Muscle layer of colon (tissue), 2 donors: ENCODE measurements around the gene MFAP4.

Source experiments
- H3K27ac ChIP-seq: one replicate; pipeline ENCODE4 v1.7.0; 2013; ENCODE audit warnings: low read depth, mild to moderate bottlenecking, low read length, moderate library complexity
- H3K27me3 ChIP-seq, 2 donors: one replicate each; pipeline ENCODE4 v1.7.0; 2013; ENCODE audit warnings: low read length in 2 of 2, mild to moderate bottlenecking in 2 of 2; ENCODE audit not compliant: insufficient read depth in 2 of 2, control insufficient read depth in 1 of 2
- H3K36me3 ChIP-seq: one replicate; pipeline ENCODE4 v1.7.0; 2013; ENCODE audit warnings: mild to moderate bottlenecking, low read length; ENCODE audit not compliant: insufficient read depth
- H3K4me1 ChIP-seq: one replicate; pipeline ENCODE4 v1.7.0; 2013; ENCODE audit warnings: mild to moderate bottlenecking, low read length; ENCODE audit not compliant: insufficient read depth
- H3K4me3 ChIP-seq, 2 donors: one replicate each; pipeline ENCODE4 v1.7.0; 2013; ENCODE audit warnings: low read length in 2 of 2, low read depth in 1 of 2, mild to moderate bottlenecking in 1 of 2, moderate library complexity in 1 of 2
- H3K9ac ChIP-seq: one replicate; pipeline ENCODE4 v1.7.0; 2013; ENCODE audit warnings: low read length
- H3K9me3 ChIP-seq: one replicate; pipeline ENCODE4 v1.7.0; 2013; ENCODE audit warnings: mild to moderate bottlenecking, low read length
- donor health status: abdominal sarcoma.
- donor health status: Adenocarcinoma of cecum.

Gene MFAP4, protein sequence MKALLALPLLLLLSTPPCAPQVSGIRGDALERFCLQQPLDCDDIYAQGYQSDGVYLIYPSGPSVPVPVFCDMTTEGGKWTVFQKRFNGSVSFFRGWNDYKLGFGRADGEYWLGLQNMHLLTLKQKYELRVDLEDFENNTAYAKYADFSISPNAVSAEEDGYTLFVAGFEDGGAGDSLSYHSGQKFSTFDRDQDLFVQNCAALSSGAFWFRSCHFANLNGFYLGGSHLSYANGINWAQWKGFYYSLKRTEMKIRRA

DNA sequence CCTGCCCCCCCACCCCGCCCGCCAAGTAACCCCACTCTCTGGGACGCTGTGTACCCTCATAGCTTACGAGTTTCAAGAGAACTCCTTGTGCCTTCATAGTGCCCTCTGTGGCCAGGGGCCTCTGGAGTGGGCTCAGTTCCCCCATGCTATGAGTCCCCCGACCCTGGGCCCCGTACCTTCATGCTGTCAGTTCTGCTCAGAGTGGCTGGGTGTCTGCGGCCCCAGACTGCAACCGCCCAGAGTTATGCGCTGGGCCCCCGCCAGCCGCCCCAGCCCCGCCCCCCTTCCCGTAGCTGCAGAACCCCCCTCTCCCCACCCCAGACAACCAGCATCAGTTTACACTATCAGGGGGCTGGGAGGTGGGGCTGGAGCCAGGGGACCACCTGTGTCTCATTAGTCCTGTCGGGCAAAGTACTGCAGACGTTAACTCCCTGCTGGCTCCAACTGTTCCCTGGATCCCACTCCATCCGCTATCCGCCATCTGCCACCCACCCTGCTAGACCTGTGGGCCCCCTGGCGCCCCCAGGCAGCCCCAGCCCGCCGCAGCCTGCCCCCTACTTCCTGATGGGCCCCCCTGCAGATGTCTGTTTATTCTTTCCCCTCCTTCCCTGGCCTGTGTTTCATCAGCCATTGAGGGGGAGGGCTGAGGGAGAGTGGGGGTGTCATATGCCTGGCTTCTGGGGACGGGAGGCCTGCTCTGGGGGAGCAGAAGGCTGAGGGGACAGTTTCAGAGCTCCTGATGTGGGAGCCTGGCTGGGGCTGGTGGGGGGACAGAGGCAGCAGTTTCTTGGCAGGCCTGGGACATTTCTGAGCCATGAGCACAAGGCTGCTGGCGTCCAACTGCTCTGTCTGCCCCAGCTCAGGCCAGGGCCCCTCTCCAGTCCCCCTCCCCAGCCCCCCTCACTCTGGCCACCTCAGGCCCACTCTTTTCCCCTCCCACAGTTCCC is at the start of gene MFAP4:
MFAP4 (minus strand) TSS at position 217 of the 947 bp plus-strand sequence; CDS start at position 182, 35 bp downstream.
- H3K9me3 ChIP-seq = no peaks in the 10 kb centered on the region
- H3K4me1 ChIP-seq = peaks cover 67% of the 10 kb centered on the region
- peaks cover 17% of the 10 kb centered on the region for H3K36me3 ChIP-seq
- peak within 1 kb of the TSS; percentile 55 for H3K9ac ChIP-seq
- H3K4me3 ChIP-seq = peak within 1 kb of the TSS; percentile 60 to 69
- peak within 1 kb of the TSS; percentile 100 for H3K27ac ChIP-seq
- H3K27me3 ChIP-seq = no peaks in the 10 kb centered on the region

DNA sequence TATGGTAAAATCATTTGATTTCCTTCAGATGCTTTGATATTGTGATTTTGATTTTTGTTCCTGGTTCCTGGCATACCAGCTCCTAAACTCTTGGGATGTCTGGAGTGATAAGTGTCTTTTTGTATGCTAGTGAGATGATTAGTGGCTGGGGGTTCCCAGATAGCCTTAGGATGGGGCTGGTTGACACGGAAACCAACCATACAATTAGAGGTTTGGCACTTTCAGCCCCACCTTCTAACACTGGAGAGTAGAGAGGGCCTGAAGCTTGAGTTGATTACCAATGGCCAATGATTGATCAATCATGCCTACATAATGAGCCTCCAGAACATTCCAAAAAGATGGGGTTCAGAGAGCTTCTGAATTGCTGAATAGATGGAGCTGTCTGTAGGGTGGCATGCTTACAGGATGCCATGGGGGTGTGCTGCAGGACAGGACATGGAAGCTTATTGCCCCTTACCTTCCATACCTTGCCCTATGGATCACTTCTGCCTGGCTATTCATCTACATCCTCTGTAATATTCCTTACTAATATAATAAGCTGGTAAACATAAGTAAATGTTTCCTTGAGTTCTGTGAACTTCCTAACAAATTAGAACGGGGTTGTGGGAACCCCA is 46.8 kb upstream of the MFAP4 start:
- Histone ChIP-seq H3K36me3 (no peaks in the 10 kb centered on the region), H3K9me3 (no peaks in the 10 kb centered on the region), H3K27ac (no peak overlapping the region), H3K27me3 (no peaks in the 10 kb centered on the region), H3K4me3 (no peak overlapping the region), H3K9ac (no peak overlapping the region), H3K4me1 (no peaks in the 10 kb centered on the region)

DNA sequence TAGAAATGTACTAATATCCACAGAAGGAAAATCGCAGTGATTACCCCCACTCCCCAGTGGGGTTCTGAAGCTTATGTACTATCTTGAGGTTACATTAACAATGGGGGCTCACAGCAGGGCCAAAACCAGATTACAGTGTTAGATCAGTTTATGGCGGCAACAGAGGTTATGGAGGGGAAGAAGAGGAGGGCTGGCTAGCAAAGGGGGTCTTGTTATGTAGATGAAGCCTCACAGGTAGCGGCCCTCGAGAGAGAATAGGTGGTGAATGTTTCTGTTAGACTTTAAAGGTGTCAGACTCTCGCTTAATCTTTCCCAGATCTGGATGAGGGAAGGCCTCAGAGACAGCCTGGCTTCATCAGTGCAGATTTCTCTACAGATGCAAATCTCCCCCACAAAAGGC is 46.3 kb upstream of the MFAP4 start:
- Histone ChIP-seq H3K27me3 (no peaks in the 10 kb centered on the region), H3K36me3 (no peaks in the 10 kb centered on the region), H3K9ac (no peak overlapping the region), H3K4me3 (no peak overlapping the region), H3K9me3 (no peaks in the 10 kb centered on the region), H3K4me1 (no peaks in the 10 kb centered on the region), H3K27ac (no peak overlapping the region)

DNA sequence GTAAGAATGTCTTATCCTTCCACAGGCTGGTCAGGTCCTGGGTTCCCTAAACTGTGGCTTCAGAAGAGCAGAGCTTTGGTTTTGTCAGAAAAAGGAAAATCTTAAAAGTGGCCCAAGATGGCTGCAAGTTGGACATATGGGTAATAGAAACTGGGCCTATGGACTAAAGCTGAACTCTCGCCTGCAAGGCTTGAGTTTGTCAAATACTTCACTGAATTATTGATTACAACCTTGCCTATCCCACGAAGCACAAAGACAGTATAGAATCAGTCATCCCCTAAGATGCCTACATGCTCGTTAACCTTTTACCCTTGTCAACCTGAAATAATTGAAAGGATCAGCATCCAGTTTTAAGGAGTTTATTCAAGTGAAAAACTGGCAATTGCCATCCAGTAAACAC is 44.7 kb upstream of the MFAP4 start:
- H3K36me3 ChIP-seq = no peaks in the 10 kb centered on the region
- H3K9me3 ChIP-seq = no peaks in the 10 kb centered on the region
- H3K27ac ChIP-seq = no peak overlapping the region
- peaks cover under 1% of the 10 kb centered on the region for H3K4me1 ChIP-seq
- no peaks in the 10 kb centered on the region for H3K27me3 ChIP-seq
- no peak overlapping the region for H3K4me3 ChIP-seq
- H3K9ac ChIP-seq = no peak overlapping the region

DNA sequence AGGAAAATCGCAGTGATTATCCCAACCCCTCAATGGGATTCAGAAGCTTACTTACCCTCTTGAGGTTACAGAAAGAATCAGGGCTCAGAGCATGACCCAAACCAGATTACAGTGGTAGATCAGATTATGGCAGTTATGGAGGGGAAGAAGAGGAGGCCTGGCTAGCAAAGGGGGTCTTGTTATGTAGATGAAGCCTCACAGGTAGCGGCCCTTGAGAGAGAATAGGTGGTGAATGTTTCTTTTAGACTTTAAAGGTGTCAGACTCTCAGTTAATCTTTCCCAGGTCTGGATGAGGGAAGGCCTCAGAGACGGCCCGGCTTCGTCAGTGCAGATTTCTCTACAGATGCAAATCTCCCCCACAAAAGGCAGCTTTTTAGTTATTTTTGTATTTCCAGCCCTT is 39.6 kb upstream of the MFAP4 start:
- Histone ChIP-seq H3K9ac (no peak overlapping the region), H3K9me3 (no peaks in the 10 kb centered on the region), H3K36me3 (no peaks in the 10 kb centered on the region), H3K27me3 (no peaks in the 10 kb centered on the region), H3K27ac (no peak overlapping the region), H3K4me3 (no peak overlapping the region), H3K4me1 (peaks cover 22% of the 10 kb centered on the region)

DNA sequence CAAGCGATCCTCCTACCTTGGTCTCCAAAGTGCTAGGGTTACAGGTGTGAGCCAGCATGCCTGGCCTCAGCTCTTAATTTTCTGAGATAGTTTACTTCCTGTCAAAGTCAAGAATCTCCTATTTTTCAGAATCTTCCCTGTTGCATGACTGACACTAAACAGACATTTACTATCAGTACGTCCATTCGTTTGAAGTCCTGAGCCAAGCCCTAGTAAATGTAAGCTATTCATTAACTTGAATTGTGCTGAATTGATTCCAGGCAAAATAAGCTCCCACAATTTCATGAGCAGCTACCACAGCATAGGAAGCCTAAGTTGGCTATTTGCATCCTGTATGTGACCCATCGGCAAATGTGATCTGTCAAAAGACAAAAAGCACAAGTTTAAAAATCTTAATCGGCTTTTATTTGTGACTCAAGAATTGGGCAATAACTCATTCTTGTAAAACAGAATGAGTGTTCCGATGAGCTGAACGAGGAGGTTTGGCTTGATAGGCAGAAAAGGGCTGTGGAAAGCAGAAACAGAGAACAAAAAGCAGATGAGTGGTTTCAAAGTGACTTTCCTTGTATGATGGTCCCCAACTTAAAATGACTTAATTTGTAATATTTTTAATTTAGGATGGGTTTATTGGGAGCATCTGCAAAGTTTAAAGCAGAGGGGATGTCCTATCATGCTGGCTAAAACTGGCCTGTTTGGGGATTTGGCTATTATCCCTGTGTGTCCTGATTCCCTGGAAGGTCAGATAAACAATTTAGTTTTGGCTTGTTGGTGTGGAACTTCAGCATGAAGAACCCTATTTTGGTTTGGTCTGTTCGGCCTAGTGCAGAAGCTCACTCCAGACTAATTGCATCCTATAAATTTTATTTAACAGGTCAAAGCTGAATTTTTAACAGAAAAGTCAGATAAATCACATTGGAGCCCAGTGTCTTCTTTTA is 38.2 kb upstream of the MFAP4 start:
- H3K9me3 ChIP-seq = no peaks in the 10 kb centered on the region
- no peak overlapping the region for H3K9ac ChIP-seq
- H3K36me3 ChIP-seq = no peaks in the 10 kb centered on the region
- no peaks in the 10 kb centered on the region for H3K27me3 ChIP-seq
- no peak overlapping the region for H3K27ac ChIP-seq
- no peak overlapping the region for H3K4me3 ChIP-seq
- H3K4me1 ChIP-seq = peaks cover 22% of the 10 kb centered on the region

DNA sequence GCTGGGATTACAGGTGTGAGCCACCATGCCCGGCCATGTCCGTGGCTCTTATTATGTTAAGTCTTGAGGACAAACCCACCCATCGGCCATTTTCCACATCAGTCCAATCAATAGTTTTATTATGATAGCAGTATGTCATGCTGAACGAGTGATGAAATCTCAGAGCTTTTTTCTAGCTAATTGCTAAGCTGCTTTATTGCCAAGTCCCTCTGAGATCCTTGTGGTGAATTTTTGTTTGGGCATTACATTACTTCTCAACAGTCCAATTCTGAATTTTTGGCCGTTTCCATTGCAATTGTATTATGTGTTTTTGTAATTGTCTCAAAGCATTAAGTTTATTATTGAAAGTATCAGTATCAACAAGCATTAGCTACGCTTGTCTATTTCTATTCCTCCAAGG is 34.9 kb upstream of the MFAP4 start:
- no peak overlapping the region for H3K4me3 ChIP-seq
- no peak overlapping the region for H3K27ac ChIP-seq
- H3K9ac ChIP-seq = no peak overlapping the region
- no peaks in the 10 kb centered on the region for H3K9me3 ChIP-seq
- H3K4me1 ChIP-seq = peaks cover 22% of the 10 kb centered on the region
- H3K27me3 ChIP-seq = no peaks in the 10 kb centered on the region
- H3K36me3 ChIP-seq = no peaks in the 10 kb centered on the region

DNA sequence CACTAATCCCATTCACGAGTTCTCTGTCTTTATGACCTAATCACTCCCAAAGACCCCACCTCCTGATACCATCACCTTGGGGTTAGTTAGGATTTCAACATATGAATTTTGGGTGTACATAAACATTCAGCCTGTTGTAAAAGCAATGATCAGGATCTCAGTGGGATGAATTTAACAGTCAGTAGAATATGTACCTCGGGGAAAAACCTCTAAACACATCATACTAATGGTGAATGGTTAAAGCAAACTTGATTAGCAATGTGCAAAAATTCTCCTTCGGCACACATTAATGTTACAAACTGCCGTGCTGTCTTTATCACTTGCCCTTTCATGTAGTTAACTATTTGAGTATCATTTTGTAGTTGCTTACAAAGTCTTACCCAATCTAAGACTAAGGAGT is 34.2 kb upstream of the MFAP4 start:
- Histone ChIP-seq H3K27ac (no peak overlapping the region), H3K36me3 (no peaks in the 10 kb centered on the region), H3K4me3 (no peak overlapping the region), H3K4me1 (peaks cover 17% of the 10 kb centered on the region), H3K9me3 (no peaks in the 10 kb centered on the region), H3K27me3 (no peaks in the 10 kb centered on the region), H3K9ac (no peak overlapping the region)

DNA sequence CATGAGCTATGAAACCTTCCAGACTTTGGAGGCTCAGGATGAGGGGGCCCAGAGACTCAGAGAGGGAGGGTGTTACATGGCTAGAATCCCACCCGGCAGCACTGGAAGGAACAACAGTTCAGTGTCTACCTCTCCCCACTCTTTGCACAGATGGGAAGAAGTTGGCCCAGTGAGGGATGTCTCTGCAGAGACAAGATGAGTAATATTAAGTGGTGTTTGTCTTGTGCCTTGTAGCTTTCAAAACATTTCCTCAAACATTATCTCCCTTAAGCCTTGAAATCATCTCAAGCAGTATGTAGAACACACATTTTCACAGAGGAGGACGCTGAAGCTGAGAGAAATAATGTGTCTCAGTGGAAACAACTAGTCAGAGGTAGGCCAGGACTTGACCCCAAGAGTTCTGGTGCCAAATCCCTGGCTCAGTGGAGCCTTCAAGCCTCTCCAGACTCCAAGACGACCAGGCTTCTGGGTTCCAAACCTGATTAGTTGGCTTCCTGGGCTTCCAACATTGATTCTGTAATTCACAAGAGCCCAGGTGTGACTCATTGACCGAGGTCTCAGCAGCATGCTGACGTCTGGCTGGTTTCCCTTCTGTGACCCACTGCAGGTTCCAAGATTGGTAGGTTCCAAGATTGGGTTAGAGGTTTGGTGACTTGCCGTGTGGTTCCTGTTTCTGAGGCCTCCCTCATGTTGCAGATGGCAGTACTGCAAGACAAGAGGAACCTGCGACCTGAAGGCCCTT is 31.4 kb upstream of the MFAP4 start:
- Histone ChIP-seq H3K4me3 (no peak overlapping the region), H3K9me3 (no peaks in the 10 kb centered on the region), H3K36me3 (no peaks in the 10 kb centered on the region), H3K27ac (no peak overlapping the region), H3K4me1 (no peaks in the 10 kb centered on the region), H3K9ac (no peak overlapping the region), H3K27me3 (no peaks in the 10 kb centered on the region)

DNA sequence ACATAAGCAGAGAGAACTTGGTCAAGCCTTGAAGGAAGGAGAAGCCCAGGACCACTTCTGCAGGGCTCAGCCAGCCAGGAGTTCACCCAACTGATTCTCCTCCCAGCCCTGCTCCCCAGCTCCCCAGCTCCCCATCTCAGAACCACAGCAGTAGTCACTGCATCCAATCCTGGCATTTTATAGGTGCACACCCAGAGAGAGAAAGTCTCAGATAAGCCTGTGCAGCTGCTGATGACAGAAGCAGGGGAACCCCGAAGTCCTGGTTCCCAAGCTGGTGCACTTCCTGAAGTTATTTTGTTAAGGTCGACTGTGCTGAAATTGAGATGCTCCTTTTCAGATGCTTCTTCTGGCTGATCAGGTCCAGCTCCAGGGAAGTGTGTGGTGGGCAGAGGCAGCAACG is 30.6 kb upstream of the MFAP4 start:
- H3K27me3 ChIP-seq = no peaks in the 10 kb centered on the region
- H3K4me3 ChIP-seq = no peak overlapping the region
- H3K27ac ChIP-seq = no peak overlapping the region
- no peaks in the 10 kb centered on the region for H3K9me3 ChIP-seq
- no peaks in the 10 kb centered on the region for H3K36me3 ChIP-seq
- no peaks in the 10 kb centered on the region for H3K4me1 ChIP-seq
- no peak overlapping the region for H3K9ac ChIP-seq
